Stimulated activated naive CD8-positive, alpha-beta T cell treated with anti-CD3 and anti-CD28 coated beads, Interleukin-15, amount 100 ng/mL, for 72 hours (primary cell): ENCODE measurements around the gene TSPAN18.
A peak's percentile ranks its signal among the peaks of the same experiment; 100 is the strongest.

Source experiments
- ATAC-seq: fragments of 150-1000 bp; cut with Tn5 transposase; 2 replicates; pipeline ENCODE4 v1.10.0; 2021; ENCODE audit warnings: mild to moderate bottlenecking, moderate library complexity
- DNase-seq, 2 donors: peaks; one replicate each; pipeline ENCODE4 v3.0.0; 2021 to 2022
- H3K27ac Mint-ChIP-seq, 2 donors: one replicate each; pipeline ENCODE4 v1.8.0; 2022; ENCODE audit warnings: mild to moderate bottlenecking in 2 of 2, mixed read lengths in 2 of 2, moderate library complexity in 2 of 2
- H3K27me3 Mint-ChIP-seq: one replicate; pipeline ENCODE4 v1.8.0; 2022; ENCODE audit warnings: mixed read lengths
- H3K4me1 Mint-ChIP-seq: one replicate; pipeline ENCODE4 v1.8.0; 2022; ENCODE audit warnings: mild to moderate bottlenecking, mixed read lengths
- H3K4me3 Mint-ChIP-seq, 2 donors: one replicate each; pipeline ENCODE4 v1.8.0; 2022; ENCODE audit warnings: mild to moderate bottlenecking in 2 of 2, mixed read lengths in 2 of 2, moderate library complexity in 1 of 2
- H3K9me3 Mint-ChIP-seq, 2 donors: one replicate each; pipeline ENCODE4 v1.8.0; 2022; ENCODE audit warnings: mixed read lengths in 2 of 2

Gene TSPAN18

GRCh38 chr11:44928144-44928543, 201.4 kb downstream of the TSPAN18 start:
- peaks cover 8% of the 10 kb centered on the region for H3K4me1 Mint-ChIP-seq
- no peaks in the 10 kb centered on the region for H3K9me3 Mint-ChIP-seq
- ATAC-seq (no peak), DNase-seq (no peak)
- no peak overlapping the region for H3K4me3 Mint-ChIP-seq
- no peaks in the 10 kb centered on the region for H3K27me3 Mint-ChIP-seq
- no peak overlapping the region for H3K27ac Mint-ChIP-seq

- no peak for ATAC-seq
- no peak overlapping the region for H3K4me3 Mint-ChIP-seq
- H3K9me3 Mint-ChIP-seq: no peaks in the 10 kb centered on the region
- H3K4me1 Mint-ChIP-seq: peaks cover 8% of the 10 kb centered on the region
- no peak for DNase-seq
- no peaks in the 10 kb centered on the region for H3K27me3 Mint-ChIP-seq
- H3K27ac Mint-ChIP-seq: no peak overlapping the region
These were observed 202.1 kb downstream of the TSPAN18 start for GRCh38 chr11:44928816-44929215.

GRCh38 chr11:44930588-44931302, 204.0 kb downstream of the TSPAN18 start:
- peak overlapping the region; percentile 4 to 59 for H3K27ac Mint-ChIP-seq
- ATAC-seq: no peak
- H3K27me3 Mint-ChIP-seq: no peaks in the 10 kb centered on the region

GRCh38 chr11:44931466-44931865, 204.7 kb downstream of the TSPAN18 start:
- DNase-seq (no peak), ATAC-seq (no peak)
- H3K27me3 Mint-ChIP-seq: no peaks in the 10 kb centered on the region
- H3K27ac Mint-ChIP-seq: no peak overlapping the region
- H3K9me3 Mint-ChIP-seq: no peaks in the 10 kb centered on the region
- no peak overlapping the region for H3K4me3 Mint-ChIP-seq
- H3K4me1 Mint-ChIP-seq: peaks cover 10% of the 10 kb centered on the region

More at GRCh38 chr11:44930588-44931302, 204.0 kb downstream of the TSPAN18 start:
- Mint-ChIP-seq H3K4me3 (no peak overlapping the region), H3K9me3 (no peaks in the 10 kb centered on the region), H3K4me1 (peaks cover 8% of the 10 kb centered on the region)
- DNase-seq: no peak

- DNase-seq (no peak), ATAC-seq (no peak)
- Mint-ChIP-seq H3K9me3 (no peaks in the 10 kb centered on the region), H3K4me1 (peaks cover 6% of the 10 kb centered on the region), H3K27ac (peak overlapping the region in 1 of 2 donors; percentile 6), H3K4me3 (no peak overlapping the region), H3K27me3 (no peaks in the 10 kb centered on the region)
These were observed 207.3 kb downstream of the TSPAN18 start for GRCh38 chr11:44934110-44934509.

- ATAC-seq: no peak
- Mint-ChIP-seq H3K27me3 (no peaks in the 10 kb centered on the region), H3K9me3 (no peaks in the 10 kb centered on the region), H3K4me3 (no peak overlapping the region), H3K4me1 (peaks cover 6% of the 10 kb centered on the region), H3K27ac (peak overlapping the region in 1 of 2 donors; percentile 40)
- no peak for DNase-seq
These were observed 208.0 kb downstream of the TSPAN18 start for GRCh38 chr11:44934735-44935250.

GRCh38 chr11:44936525-44936924, 209.8 kb downstream of the TSPAN18 start:
- Mint-ChIP-seq H3K4me1 (peaks cover 6% of the 10 kb centered on the region), H3K27me3 (no peaks in the 10 kb centered on the region), H3K4me3 (no peak overlapping the region), H3K27ac (no peak overlapping the region), H3K9me3 (no peaks in the 10 kb centered on the region)
- DNase-seq: peak; percentile 78 to 79
- ATAC-seq: peak; percentile 73

GRCh38 chr11:44936951-44937543, 210.3 kb downstream of the TSPAN18 start:
- Mint-ChIP-seq H3K4me3 (no peak overlapping the region), H3K27ac (no peak overlapping the region), H3K27me3 (no peaks in the 10 kb centered on the region), H3K9me3 (no peaks in the 10 kb centered on the region), H3K4me1 (peaks cover 10% of the 10 kb centered on the region)
- DNase-seq (no peak), ATAC-seq (peak; percentile 1)

GRCh38 chr11:44938066-44938691, 211.4 kb downstream of the TSPAN18 start:
- no peaks in the 10 kb centered on the region for H3K9me3 Mint-ChIP-seq
- no peak for ATAC-seq
- no peak overlapping the region for H3K4me3 Mint-ChIP-seq
- H3K27ac Mint-ChIP-seq: no peak overlapping the region
- H3K4me1 Mint-ChIP-seq: peaks cover 22% of the 10 kb centered on the region
- no peaks in the 10 kb centered on the region for H3K27me3 Mint-ChIP-seq
- no peak for DNase-seq

- Mint-ChIP-seq H3K27me3 (no peaks in the 10 kb centered on the region), H3K4me1 (peaks cover 38% of the 10 kb centered on the region), H3K9me3 (no peaks in the 10 kb centered on the region), H3K27ac (peak overlapping the region in 1 of 2 donors; percentile 27), H3K4me3 (no peak overlapping the region)
- no peak for ATAC-seq
- DNase-seq: no peak
These were observed 213.1 kb downstream of the TSPAN18 start for GRCh38 chr11:44939673-44940395.

- Mint-ChIP-seq H3K27me3 (no peaks in the 10 kb centered on the region), H3K4me3 (no peak overlapping the region), H3K27ac (peak overlapping the region in 1 of 2 donors; percentile 27), H3K4me1 (peaks cover 44% of the 10 kb centered on the region), H3K9me3 (no peaks in the 10 kb centered on the region)
- DNase-seq (no peak), ATAC-seq (no peak)
These were observed 213.6 kb downstream of the TSPAN18 start for GRCh38 chr11:44940404-44940803.

GRCh38 chr11:44940835-44941234, 214.1 kb downstream of the TSPAN18 start:
- DNase-seq (no peak), ATAC-seq (no peak)
- Mint-ChIP-seq H3K9me3 (no peaks in the 10 kb centered on the region), H3K4me1 (peaks cover 46% of the 10 kb centered on the region), H3K4me3 (no peak overlapping the region), H3K27ac (no peak overlapping the region), H3K27me3 (no peaks in the 10 kb centered on the region)

GRCh38 chr11:44941259-44942021, 214.7 kb downstream of the TSPAN18 start:
- Mint-ChIP-seq H3K4me1 (peaks cover 44% of the 10 kb centered on the region), H3K9me3 (no peaks in the 10 kb centered on the region), H3K27me3 (no peaks in the 10 kb centered on the region), H3K4me3 (no peak overlapping the region), H3K27ac (peak overlapping the region in 1 of 2 donors; percentile 43)
- DNase-seq: no peak
- no peak for ATAC-seq

- Mint-ChIP-seq H3K9me3 (no peaks in the 10 kb centered on the region), H3K4me1 (peaks cover 40% of the 10 kb centered on the region), H3K4me3 (peak overlapping the region in 1 of 2 donors; percentile 72), H3K27me3 (no peaks in the 10 kb centered on the region), H3K27ac (peak overlapping the region; percentile 43 to 74)
- ATAC-seq (no peak), DNase-seq (no peak)
These were observed 215.5 kb downstream of the TSPAN18 start for GRCh38 chr11:44942029-44942955.
